ENCODE data around the gene EPC1. TPM values are rescaled to one million over a fixed set of nuclear protein-coding genes. Genes with fewer than 3 reads are reported as not detected.

Gene EPC1
- total RNA-seq, 2 experiments from 2014 or later: 173 to 181 TPM

DNA sequence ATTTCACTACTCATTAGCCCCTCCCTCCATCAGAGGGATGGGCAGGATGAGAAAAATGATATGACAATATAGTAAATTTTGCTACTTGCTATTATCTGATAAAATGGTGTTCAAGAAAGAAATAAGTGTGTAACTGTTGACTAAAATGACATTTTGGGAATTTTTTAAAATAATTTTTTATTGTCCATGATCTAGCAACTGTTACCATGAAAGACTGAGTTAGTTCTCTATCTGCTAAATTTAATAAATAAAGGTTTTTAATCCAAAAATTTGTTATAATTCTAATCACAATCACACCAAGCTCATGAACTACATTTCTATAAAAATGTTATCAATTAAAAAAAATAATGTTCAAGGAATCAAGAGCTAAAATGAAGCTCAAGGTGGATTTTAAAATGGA is 28.7 kb upstream of the EPC1 start:
- TF ChIP-seq, protein P1, sequence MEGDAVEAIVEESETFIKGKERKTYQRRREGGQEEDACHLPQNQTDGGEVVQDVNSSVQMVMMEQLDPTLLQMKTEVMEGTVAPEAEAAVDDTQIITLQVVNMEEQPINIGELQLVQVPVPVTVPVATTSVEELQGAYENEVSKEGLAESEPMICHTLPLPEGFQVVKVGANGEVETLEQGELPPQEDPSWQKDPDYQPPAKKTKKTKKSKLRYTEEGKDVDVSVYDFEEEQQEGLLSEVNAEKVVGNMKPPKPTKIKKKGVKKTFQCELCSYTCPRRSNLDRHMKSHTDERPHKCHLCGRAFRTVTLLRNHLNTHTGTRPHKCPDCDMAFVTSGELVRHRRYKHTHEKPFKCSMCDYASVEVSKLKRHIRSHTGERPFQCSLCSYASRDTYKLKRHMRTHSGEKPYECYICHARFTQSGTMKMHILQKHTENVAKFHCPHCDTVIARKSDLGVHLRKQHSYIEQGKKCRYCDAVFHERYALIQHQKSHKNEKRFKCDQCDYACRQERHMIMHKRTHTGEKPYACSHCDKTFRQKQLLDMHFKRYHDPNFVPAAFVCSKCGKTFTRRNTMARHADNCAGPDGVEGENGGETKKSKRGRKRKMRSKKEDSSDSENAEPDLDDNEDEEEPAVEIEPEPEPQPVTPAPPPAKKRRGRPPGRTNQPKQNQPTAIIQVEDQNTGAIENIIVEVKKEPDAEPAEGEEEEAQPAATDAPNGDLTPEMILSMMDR (IDR thresholded peaks at IDR 0.05): no peak
- no peaks in the 10 kb centered on the region for H3K27me3 Mint-ChIP-seq
- no peaks in the 10 kb centered on the region for H3K9me3 Mint-ChIP-seq
- no peak overlapping the region for H3K27ac ChIP-seq (ENCODE audit: low read depth in 1 of 2, low read length in 2 of 2)
- H3K27me3 ChIP-seq (ENCODE audit: control insufficient read depth in 1 of 2, insufficient read depth in 2 of 2, low read length in 2 of 2): no peaks in the 10 kb centered on the region
- H3K4me3 ChIP-seq (ENCODE audit: low read length): peak overlapping the region; percentile 79
- H3K4me1 ChIP-seq (ENCODE audit: insufficient read depth, low read length): peaks cover 15% of the 10 kb centered on the region
- peak overlapping the region; percentile 40 for H3K4me3 Mint-ChIP-seq
- H3K4me1 Mint-ChIP-seq (ENCODE audit: low read depth): peaks cover 46% of the 10 kb centered on the region
- DNase-seq (no peak), ATAC-seq (ENCODE audit: poor library complexity) (no peak)
- ChIA-PET CTCF (interaction anchor here (4.9 kb wide), 1 partner anchor 29 kb away, joined by 30 read pairs; the partner anchor contains the start of gene EPC1), POLR2A (interaction anchor here (1.3 to 7.8 kb wide), 4 partner anchors 12 to 70 kb away, joined by 6 to 109 read pairs (median 64); partner anchors contain the start of genes CCDC7 and EPC1)
- H3K9me3 ChIP-seq (ENCODE audit: control insufficient read depth in 1 of 2, insufficient read depth in 1 of 2, low read length in 2 of 2): no peaks in the 10 kb centered on the region
- peaks cover 21% of the 10 kb centered on the region for H3K36me3 ChIP-seq (ENCODE audit: insufficient read depth, low read length)
- peaks cover 34% of the 10 kb centered on the region for H3K36me3 Mint-ChIP-seq (ENCODE audit: low read depth)
- H3K27ac Mint-ChIP-seq: peak overlapping the region; percentile 47
- intact Hi-C loops (cut with DNase I, micrococcal nuclease): loop anchor here in 1 of 2 experiments (5.0 to 10.0 kb wide), 3 partner anchors 43 to 629 kb away; partner anchors contain the start of gene KIF5B

DNA sequence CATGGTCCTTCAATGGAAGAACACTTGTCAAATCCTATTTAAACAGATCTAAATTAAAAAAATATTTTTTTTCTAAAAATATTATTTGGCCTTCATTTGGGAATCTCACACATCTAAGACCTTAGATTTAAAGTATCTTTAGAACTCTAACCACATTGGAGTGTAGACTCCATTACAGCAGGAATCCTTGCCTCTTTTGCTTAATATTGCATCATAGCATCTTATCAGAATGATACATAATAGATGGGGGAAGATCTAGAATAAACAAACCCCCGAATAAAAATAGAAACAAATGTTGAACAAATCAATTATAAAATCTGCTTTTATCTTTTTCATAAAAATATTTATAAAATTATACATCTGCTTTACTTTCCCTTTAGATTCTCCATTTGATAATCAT is 27.6 kb upstream of the EPC1 start:
- Mint-ChIP-seq H3K27ac (peak overlapping the region; percentile 47), H3K4me1 (ENCODE audit: low read depth) (peaks cover 53% of the 10 kb centered on the region), H3K36me3 (ENCODE audit: low read depth) (peaks cover 40% of the 10 kb centered on the region), H3K4me3 (peak overlapping the region; percentile 64), H3K9me3 (no peaks in the 10 kb centered on the region), H3K27me3 (no peaks in the 10 kb centered on the region)
- TF ChIP-seq, protein P1 (IDR thresholded peaks at IDR 0.05): no peak
- Histone ChIP-seq H3K27ac (ENCODE audit: low read depth in 1 of 2, low read length in 2 of 2) (no peak overlapping the region), H3K4me1 (ENCODE audit: insufficient read depth, low read length) (peaks cover 21% of the 10 kb centered on the region), H3K36me3 (ENCODE audit: insufficient read depth, low read length) (peaks cover 26% of the 10 kb centered on the region), H3K27me3 (ENCODE audit: control insufficient read depth in 1 of 2, insufficient read depth in 2 of 2, low read length in 2 of 2) (no peaks in the 10 kb centered on the region), H3K9me3 (ENCODE audit: control insufficient read depth in 1 of 2, insufficient read depth in 1 of 2, low read length in 2 of 2) (no peaks in the 10 kb centered on the region), H3K4me3 (ENCODE audit: low read length) (peak overlapping the region; percentile 79)
- intact Hi-C loops (cut with DNase I, micrococcal nuclease): loop anchor here in 1 of 2 experiments (5.0 to 10.0 kb wide), 3 partner anchors 42 to 630 kb away; partner anchors contain the start of gene KIF5B
- CTCF ChIA-PET: interaction anchor here (1.1 kb wide), 1 partner anchor 28 kb away, joined by 3 read pairs; no protein-coding TSS in a partner anchor
- ATAC-seq (ENCODE audit: poor library complexity) (no peak), DNase-seq (no peak)
- POLR2A ChIA-PET: interaction anchor here (1.1 to 7.8 kb wide), 2 partner anchors 29 to 97 kb away, joined by 3 to 93 read pairs; partner anchors contain the start of gene EPC1

DNA sequence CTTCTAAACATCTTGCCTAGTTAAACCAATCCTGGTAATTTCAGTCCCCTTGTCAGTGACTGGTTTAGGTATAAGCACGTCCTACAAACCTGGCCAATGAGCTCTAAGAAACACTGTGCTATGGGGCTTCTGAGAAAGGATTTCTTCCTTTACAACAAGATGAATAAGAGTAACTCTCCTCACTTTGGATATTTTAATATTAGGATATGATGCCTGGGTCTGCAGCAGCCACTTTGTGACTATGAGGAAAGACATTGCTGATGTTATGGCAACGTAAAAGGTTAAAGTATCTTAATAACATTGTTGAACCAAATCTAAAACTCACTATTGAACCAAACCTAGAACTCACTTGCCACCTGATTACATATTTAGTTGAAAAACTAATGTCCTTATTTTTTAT is 26.5 kb upstream of the EPC1 start:
- Mint-ChIP-seq H3K4me1 (ENCODE audit: low read depth) (peaks cover 60% of the 10 kb centered on the region), H3K27me3 (no peaks in the 10 kb centered on the region), H3K36me3 (ENCODE audit: low read depth) (peaks cover 44% of the 10 kb centered on the region), H3K9me3 (no peaks in the 10 kb centered on the region), H3K27ac (peak overlapping the region; percentile 61), H3K4me3 (no peak overlapping the region)
- H3K4me1 ChIP-seq (ENCODE audit: insufficient read depth, low read length): peaks cover 21% of the 10 kb centered on the region
- H3K27me3 ChIP-seq (ENCODE audit: control insufficient read depth in 1 of 2, insufficient read depth in 2 of 2, low read length in 2 of 2): no peaks in the 10 kb centered on the region
- H3K36me3 ChIP-seq (ENCODE audit: insufficient read depth, low read length): peaks cover 28% of the 10 kb centered on the region
- ChIA-PET POLR2A (interaction anchor here (0.9 to 7.8 kb wide), 7 partner anchors 14 to 765 kb away, joined by 3 to 93 read pairs (median 3); partner anchors contain the start of gene EPC1), CTCF (interaction anchor here (1.0 to 1.3 kb wide), 3 partner anchors 21 to 1734 kb away, joined by 3 read pairs; no protein-coding TSS in a partner anchor)
- ATAC-seq (ENCODE audit: poor library complexity): no peak
- H3K9me3 ChIP-seq (ENCODE audit: control insufficient read depth in 1 of 2, insufficient read depth in 1 of 2, low read length in 2 of 2): no peaks in the 10 kb centered on the region
- DNase-seq: no peak
- intact Hi-C loops (cut with DNase I, micrococcal nuclease): loop anchor here in 1 of 2 experiments (10.0 kb wide), 2 partner anchors 319 to 631 kb away; partner anchors contain the start of gene KIF5B
- H3K4me3 ChIP-seq (ENCODE audit: low read length): no peak overlapping the region
- TF ChIP-seq, protein P1 (IDR thresholded peaks at IDR 0.05): no peak
- H3K27ac ChIP-seq (ENCODE audit: low read depth in 1 of 2, low read length in 2 of 2): no peak overlapping the region
